ENCODE measurements around the gene KMT2E.

DNA sequence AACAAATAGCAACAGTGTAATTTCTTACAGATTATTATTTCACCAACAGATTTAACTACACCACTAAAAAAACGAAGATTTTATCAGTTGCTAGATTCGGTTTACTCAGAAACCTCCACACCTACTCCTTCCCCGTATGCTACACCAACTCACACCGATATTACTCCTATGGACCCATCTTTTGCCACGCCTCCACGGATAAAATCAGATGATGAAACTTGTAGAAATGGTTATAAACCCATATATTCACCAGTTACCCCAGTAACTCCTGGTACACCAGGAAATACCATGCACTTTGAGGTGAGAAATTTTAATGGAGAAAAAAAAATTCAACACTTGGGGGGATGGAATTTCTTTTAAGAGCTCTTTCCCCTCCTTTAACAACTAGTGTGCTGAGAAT, 92.5 kb downstream of the KMT2E start:
- TF ChIP-seq, protein P1, sequence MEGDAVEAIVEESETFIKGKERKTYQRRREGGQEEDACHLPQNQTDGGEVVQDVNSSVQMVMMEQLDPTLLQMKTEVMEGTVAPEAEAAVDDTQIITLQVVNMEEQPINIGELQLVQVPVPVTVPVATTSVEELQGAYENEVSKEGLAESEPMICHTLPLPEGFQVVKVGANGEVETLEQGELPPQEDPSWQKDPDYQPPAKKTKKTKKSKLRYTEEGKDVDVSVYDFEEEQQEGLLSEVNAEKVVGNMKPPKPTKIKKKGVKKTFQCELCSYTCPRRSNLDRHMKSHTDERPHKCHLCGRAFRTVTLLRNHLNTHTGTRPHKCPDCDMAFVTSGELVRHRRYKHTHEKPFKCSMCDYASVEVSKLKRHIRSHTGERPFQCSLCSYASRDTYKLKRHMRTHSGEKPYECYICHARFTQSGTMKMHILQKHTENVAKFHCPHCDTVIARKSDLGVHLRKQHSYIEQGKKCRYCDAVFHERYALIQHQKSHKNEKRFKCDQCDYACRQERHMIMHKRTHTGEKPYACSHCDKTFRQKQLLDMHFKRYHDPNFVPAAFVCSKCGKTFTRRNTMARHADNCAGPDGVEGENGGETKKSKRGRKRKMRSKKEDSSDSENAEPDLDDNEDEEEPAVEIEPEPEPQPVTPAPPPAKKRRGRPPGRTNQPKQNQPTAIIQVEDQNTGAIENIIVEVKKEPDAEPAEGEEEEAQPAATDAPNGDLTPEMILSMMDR (conservative IDR thresholded peaks at IDR 0.05; ENCODE audit: low read length): no peak
- TF ChIP-seq EZH2phosphoT487 (IDR thresholded peaks at IDR 0.05; ENCODE audit: borderline replicate concordance, low read depth, low read length): no peak
